ENCODE data around the gene LIPE. TPM values are rescaled to one million over a fixed set of nuclear protein-coding genes. Genes with fewer than 3 reads are reported as not detected.

LIPE gene
- total RNA-seq, 1 donor from 2014 or later, result 10.8 TPM

DNA sequence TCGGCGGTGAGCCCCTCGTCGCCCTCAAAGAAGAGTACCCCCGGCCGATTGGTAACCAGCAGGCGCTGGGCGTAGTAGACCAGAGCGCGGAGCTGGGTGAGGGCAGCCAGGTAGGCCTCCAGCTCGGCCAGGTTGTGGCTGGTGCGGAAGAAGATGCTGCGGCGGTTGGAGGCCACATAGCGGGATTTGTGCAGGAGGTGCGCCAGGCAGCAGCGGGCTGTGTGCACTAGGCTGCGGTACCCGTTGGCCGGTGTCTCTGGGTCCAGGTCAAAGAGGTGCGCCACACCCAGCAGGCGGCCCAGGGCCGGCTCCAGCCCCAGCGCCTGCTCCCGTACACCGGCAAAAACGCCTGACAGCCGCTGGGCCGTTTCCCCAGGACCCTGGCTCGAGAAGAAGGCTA is 16.8 kb downstream of the LIPE start:
- no peak for DNase-seq (ENCODE audit: low spot score in 2 of 2, unreplicated experiment in 2 of 2)
- Mint-ChIP-seq H3K4me1 (peaks cover 5% of the 10 kb centered on the region), H3K27me3 (ENCODE audit: low read depth) (no peaks in the 10 kb centered on the region), H3K4me3 (no peak overlapping the region), H3K9me3 (no peaks in the 10 kb centered on the region), H3K36me3 (peaks cover 6% of the 10 kb centered on the region), H3K27ac (no peak overlapping the region)
- TF ChIP-seq CTCF (IDR thresholded peaks at IDR 0.05; ENCODE audit: unreplicated experiment), result no peak

GRCh38 chr19:42409477-42409876 is 17.7 kb downstream of the LIPE start:
- Mint-ChIP-seq H3K9me3 (no peaks in the 10 kb centered on the region), H3K4me1 (peaks cover 5% of the 10 kb centered on the region), H3K27ac (no peak overlapping the region), H3K27me3 (ENCODE audit: low read depth) (no peaks in the 10 kb centered on the region), H3K4me3 (no peak overlapping the region), H3K36me3 (peaks cover 6% of the 10 kb centered on the region)
- TF ChIP-seq CTCF (IDR thresholded peaks at IDR 0.05; ENCODE audit: unreplicated experiment), result no peak
- no peak for DNase-seq (ENCODE audit: low spot score in 2 of 2, unreplicated experiment in 2 of 2)

GRCh38 chr19:42407816-42408175 is 19.4 kb downstream of the LIPE start:
- Mint-ChIP-seq H3K27me3 (ENCODE audit: low read depth) (no peaks in the 10 kb centered on the region), H3K36me3 (peaks cover 4% of the 10 kb centered on the region), H3K27ac (no peak overlapping the region), H3K4me1 (peaks cover 6% of the 10 kb centered on the region), H3K9me3 (no peaks in the 10 kb centered on the region), H3K4me3 (no peak overlapping the region)
- DNase-seq (ENCODE audit: low spot score in 2 of 2, unreplicated experiment in 2 of 2), result no peak
- no peak for TF ChIP-seq CTCF (IDR thresholded peaks at IDR 0.05; ENCODE audit: unreplicated experiment)

DNA sequence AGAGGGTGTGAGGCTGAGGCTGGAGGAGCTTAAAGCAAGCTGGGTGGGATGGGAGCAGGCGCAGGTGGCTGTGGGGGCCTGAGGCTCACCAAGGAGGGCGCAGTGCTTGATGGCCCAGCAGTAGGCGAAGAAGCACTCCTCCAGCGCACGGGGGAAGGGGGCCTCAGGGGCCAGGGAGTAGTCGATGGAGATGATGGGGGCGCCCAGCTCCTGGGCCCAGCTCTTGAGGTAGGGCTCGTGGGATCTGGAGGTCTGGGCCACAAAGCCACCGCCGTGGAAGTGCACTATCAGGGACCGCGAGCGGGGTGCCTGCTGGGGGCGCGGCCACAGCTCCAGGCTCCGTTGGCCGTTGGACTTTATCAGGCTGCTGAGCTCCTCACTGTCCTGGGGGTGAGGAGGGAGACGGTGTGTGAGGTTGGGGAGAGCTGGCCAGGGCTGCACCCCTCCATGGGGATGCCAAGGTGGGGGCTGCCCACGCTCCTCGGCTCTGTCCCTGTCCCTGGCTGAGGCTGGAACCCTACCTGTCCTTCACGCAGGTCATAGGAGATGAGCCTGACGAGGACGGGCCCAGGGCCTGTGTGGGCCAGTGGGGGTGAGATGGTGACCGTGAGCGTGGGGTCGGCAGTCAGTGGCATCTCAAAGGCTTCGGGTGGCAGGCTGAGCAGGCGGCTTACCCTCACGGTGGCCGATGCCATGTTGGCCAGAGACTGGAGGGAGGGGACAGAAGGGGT is 19.9 kb downstream of the LIPE start:
- peaks cover 4% of the 10 kb centered on the region for H3K36me3 Mint-ChIP-seq
- no peaks in the 10 kb centered on the region for H3K9me3 Mint-ChIP-seq
- no peak overlapping the region for H3K4me3 Mint-ChIP-seq
- H3K27ac Mint-ChIP-seq, result no peak overlapping the region
- no peak for DNase-seq (ENCODE audit: low spot score in 2 of 2, unreplicated experiment in 2 of 2)
- H3K27me3 Mint-ChIP-seq (ENCODE audit: low read depth), result no peaks in the 10 kb centered on the region
- no peak for TF ChIP-seq CTCF (IDR thresholded peaks at IDR 0.05; ENCODE audit: unreplicated experiment)
- H3K4me1 Mint-ChIP-seq, result peaks cover 9% of the 10 kb centered on the region

GRCh38 chr19:42406111-42406510 is 21.1 kb downstream of the LIPE start:
- no peaks in the 10 kb centered on the region for H3K27me3 Mint-ChIP-seq (ENCODE audit: low read depth)
- H3K4me1 Mint-ChIP-seq, result peaks cover 14% of the 10 kb centered on the region
- no peak overlapping the region for H3K27ac Mint-ChIP-seq
- H3K9me3 Mint-ChIP-seq, result no peaks in the 10 kb centered on the region
- TF ChIP-seq CTCF (IDR thresholded peaks at IDR 0.05; ENCODE audit: unreplicated experiment), result no peak
- H3K4me3 Mint-ChIP-seq, result no peak overlapping the region
- H3K36me3 Mint-ChIP-seq, result peaks cover 4% of the 10 kb centered on the region
- DNase-seq (ENCODE audit: low spot score in 2 of 2, unreplicated experiment in 2 of 2), result no peak
